Cardiac fibroblast (primary cell): ENCODE measurements around the gene ADCK1.
"Not testable (repeated sequence)": the region's sequence is repeated elsewhere in the genome, so short reads cannot be mapped to it uniquely, and the experiment has no call there.

Experiments used
- DNase-seq, 2 donors: peaks; one replicate each; pipeline versions ENCODE4 v3.0.0 to v3.0.0-alpha.2; 2010; ENCODE audit warnings: low read depth in 2 of 2
- H3K4me3 ChIP-seq, 2 donors: replicated peaks in 1 of 2; 1 replicate in 1 of 2; 2 replicates in 1 of 2; pipeline ENCODE4 v1.5.1; 2011; ENCODE audit warnings: low read depth in 2 of 2, low read length in 2 of 2, mild to moderate bottlenecking in 2 of 2, moderate library complexity in 1 of 2
- TF ChIP-seq, protein P1 (sequence below): IDR thresholded peaks from one replicate; pipeline ENCODE4 v1.5.1; 2011; ENCODE audit warnings: low read depth, mild to moderate bottlenecking, low read length, inconsistent platforms

Gene ADCK1

DNA sequence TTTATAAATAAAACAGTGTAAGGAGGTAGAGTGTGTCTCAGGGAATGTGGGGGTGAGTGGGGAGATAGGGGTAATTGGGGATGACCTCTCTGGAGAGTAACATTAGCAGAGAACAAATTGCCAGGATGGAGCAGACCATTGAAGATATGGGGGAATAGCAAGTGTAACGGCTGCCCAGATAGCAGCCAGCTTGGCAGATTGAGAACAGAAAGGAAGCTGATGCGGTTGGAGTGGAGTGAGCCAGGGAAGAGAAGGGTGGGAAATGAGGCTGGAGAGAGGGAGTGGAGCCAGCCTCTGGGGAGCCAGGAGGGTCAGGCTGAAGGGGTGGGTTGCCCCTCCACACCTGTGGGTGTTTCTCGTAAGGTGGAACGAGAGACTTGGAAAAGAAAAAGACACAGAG lies 5.6 kb upstream of the ADCK1 start:
- no peak for DNase-seq

DNA sequence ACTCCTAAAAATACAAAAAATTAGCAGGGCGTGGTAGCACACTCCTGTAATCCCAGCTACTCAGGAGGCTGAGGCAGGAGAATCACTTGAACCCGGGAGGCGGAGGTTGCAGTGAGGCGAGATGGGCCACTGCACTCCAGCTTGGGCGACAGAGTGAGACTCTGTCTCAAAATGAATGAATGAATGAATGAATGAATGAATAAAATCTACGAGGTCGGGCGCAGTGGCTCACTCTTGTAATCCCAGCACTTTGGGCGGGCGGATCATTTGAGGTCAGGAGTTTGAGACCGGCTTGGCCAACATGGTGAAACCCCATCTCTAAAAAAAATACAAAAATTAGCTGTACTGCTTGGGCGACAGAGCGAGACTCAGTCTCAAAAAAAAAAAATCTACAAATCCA lies 453 bp upstream of the ADCK1 start:
- peak overlapping the region; percentile 61 to 71 for H3K4me3 ChIP-seq

More for the DNA sequence above, 5.6 kb upstream of the ADCK1 start:
- TF ChIP-seq, protein P1, sequence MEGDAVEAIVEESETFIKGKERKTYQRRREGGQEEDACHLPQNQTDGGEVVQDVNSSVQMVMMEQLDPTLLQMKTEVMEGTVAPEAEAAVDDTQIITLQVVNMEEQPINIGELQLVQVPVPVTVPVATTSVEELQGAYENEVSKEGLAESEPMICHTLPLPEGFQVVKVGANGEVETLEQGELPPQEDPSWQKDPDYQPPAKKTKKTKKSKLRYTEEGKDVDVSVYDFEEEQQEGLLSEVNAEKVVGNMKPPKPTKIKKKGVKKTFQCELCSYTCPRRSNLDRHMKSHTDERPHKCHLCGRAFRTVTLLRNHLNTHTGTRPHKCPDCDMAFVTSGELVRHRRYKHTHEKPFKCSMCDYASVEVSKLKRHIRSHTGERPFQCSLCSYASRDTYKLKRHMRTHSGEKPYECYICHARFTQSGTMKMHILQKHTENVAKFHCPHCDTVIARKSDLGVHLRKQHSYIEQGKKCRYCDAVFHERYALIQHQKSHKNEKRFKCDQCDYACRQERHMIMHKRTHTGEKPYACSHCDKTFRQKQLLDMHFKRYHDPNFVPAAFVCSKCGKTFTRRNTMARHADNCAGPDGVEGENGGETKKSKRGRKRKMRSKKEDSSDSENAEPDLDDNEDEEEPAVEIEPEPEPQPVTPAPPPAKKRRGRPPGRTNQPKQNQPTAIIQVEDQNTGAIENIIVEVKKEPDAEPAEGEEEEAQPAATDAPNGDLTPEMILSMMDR: no peak
- no peak overlapping the region for H3K4me3 ChIP-seq

DNA sequence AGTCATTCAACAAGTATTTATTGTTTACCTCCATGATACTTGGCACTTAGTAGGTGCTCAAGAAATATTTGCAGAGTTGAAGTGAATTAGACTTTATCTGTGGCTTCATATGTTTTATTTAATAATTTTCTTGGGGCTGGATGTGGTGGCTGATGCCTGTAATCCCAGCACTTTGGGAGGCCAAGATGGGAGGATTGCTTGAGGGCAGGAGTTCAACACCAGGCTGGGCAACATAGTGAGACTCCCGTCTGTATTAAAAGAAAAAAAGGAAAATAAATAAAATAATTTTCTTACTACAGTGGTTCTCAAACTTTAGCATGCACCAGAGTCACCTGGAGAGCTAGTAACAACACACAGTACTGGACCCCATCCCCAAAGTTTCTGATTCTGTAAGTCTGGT lies 905 bp downstream of the ADCK1 start:
- H3K4me3 ChIP-seq: peak overlapping the region; percentile 61 to 71
- TF ChIP-seq, protein P1: no peak
- DNase-seq: no peak

More for the DNA sequence above, 453 bp upstream of the ADCK1 start:
- not testable (repeated sequence) for DNase-seq

DNA sequence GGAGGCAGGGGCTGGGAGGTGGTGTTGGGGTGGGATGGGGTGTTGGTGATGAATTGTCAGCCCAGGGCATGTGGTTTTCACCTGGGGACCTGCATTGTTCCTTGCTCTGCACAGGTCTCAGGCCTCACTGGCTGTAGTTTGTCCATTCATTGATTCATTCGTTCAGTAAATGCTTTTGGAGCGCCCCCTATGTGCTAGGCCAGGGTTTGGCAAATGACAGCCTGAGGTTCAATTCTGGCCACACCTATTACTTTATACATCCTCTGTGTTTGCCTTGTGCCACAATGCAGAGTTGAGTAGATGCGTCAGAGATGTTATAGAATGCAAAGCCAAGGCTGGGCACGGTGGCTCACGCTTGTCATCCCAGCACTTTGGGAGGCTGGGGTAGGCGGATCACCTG lies 4.7 kb downstream of the ADCK1 start:
- TF ChIP-seq, protein P1: peak; percentile 44
- DNase-seq: peak; percentile 12 to 35
- no peak overlapping the region for H3K4me3 ChIP-seq

DNA sequence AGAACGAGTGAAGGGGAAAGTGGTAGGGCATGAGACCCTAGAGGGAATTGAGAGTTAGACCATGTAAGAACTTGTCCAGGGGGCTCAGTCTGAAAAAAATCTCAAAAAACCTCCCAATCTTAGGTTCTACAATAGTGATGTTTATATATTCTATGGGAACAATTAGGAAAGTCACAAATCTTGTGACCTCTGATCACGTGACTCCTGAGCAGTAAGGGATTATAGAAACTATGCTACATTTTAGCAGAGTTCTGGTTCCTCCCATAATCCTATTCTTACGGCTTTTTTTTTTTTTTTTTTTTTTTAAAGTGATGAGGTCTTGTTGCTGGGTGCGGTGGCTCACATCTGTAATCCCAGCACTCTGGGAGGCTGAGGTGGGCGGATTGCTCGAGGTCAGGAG lies 5.8 kb downstream of the ADCK1 start:
- DNase-seq: no peak
- TF ChIP-seq, protein P1: no peak
- H3K4me3 ChIP-seq: no peak overlapping the region

DNA sequence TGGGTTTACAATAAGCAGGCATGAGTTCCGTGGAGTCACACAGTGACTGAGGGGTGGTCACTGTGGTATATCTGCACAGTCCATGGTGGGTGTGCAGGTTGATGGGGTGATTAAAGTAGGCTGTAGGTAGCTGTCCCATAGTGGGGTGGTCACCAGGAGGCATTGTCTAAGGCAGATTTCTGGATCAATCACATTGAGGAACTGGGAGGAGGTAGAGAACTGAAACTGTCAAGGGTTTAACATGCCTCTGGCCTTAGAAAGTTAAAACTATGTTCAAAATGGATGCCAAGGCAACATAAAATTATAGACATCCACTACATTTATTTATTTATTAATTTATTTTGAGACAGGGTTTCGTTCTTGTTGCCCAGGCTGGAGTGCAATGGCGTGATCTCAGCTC lies 8.3 kb downstream of the ADCK1 start:
- no peak overlapping the region for H3K4me3 ChIP-seq
- TF ChIP-seq, protein P1: no peak
- no peak for DNase-seq

DNA sequence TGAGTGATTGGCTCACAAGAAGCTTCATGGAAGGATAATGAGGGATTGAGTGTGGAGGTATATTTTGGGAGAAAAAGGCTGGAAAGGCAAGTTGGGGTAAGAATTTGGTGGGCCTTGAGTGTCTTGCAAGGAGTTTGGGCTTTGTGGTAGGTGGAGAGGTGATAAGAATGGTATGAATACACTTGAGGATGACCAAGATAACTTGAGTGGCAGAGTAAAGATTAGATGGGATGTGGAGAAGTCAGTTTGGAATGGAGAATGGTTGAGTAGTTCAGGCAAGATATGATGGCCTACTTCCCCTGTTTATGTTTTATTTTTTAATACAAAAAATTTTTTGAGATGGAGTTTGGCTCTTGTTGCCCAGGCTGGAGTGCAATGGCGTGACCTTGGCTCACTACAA lies 9.1 kb downstream of the ADCK1 start:
- no peak overlapping the region for H3K4me3 ChIP-seq
- TF ChIP-seq, protein P1: no peak
- DNase-seq: no peak
